Measurements from ENCODE around the gene PID1.
"Not testable (repeated sequence)": the region's sequence is repeated elsewhere in the genome, so short reads cannot be mapped to it uniquely, and the experiment has no call there.

Gene PID1

GRCh38 chr2:229104025-229104424 lies 167.1 kb downstream of the PID1 start:
- no peak for DNase-seq

GRCh38 chr2:229101314-229101713 lies 169.8 kb downstream of the PID1 start:
- no peak for DNase-seq

GRCh38 chr2:229099231-229099630 lies 171.9 kb downstream of the PID1 start:
- DNase-seq, result no peak

- no peak for DNase-seq
Observed at GRCh38 chr2:229098801-229099200, 172.3 kb downstream of the PID1 start.

- no peak for DNase-seq
Observed at GRCh38 chr2:229096409-229097066, 174.5 kb downstream of the PID1 start.

GRCh38 chr2:229095472-229095871 lies 175.6 kb downstream of the PID1 start:
- DNase-seq, result no peak

GRCh38 chr2:229090225-229090624 lies 180.9 kb downstream of the PID1 start:
- DNase-seq, result no peak

- no peak for DNase-seq
Observed at GRCh38 chr2:229089776-229090175, 181.3 kb downstream of the PID1 start.

GRCh38 chr2:229088966-229089700 lies 182.0 kb downstream of the PID1 start:
- DNase-seq, result no peak

- no peak for DNase-seq
Observed at GRCh38 chr2:229088517-229088913, 182.6 kb downstream of the PID1 start.

- DNase-seq, result no peak
Observed at GRCh38 chr2:229087843-229088516, 183.1 kb downstream of the PID1 start.

GRCh38 chr2:229087267-229087666 lies 183.8 kb downstream of the PID1 start:
- DNase-seq, result no peak

GRCh38 chr2:229085439-229085838 lies 185.6 kb downstream of the PID1 start:
- DNase-seq, result no peak

- no peak for DNase-seq
Observed at GRCh38 chr2:229084447-229084846, 186.6 kb downstream of the PID1 start.

- no peak for DNase-seq
Observed at GRCh38 chr2:229083606-229084340, 187.3 kb downstream of the PID1 start.

GRCh38 chr2:229081411-229081810 lies 189.7 kb downstream of the PID1 start:
- no peak for DNase-seq

GRCh38 chr2:229080172-229080571 lies 190.9 kb downstream of the PID1 start:
- DNase-seq, result no peak

- not testable (repeated sequence) for DNase-seq
Observed at GRCh38 chr2:229076886-229077285, 194.2 kb downstream of the PID1 start.

- DNase-seq, result no peak
Observed at GRCh38 chr2:229073935-229074334, 197.2 kb downstream of the PID1 start.

GRCh38 chr2:229071292-229071976 lies 199.7 kb downstream of the PID1 start:
- no peak for DNase-seq

- no peak for DNase-seq
Observed at GRCh38 chr2:229066121-229066715, 204.9 kb downstream of the PID1 start.

GRCh38 chr2:229064749-229065148 lies 206.3 kb downstream of the PID1 start:
- no peak for DNase-seq

Data from CD4-positive, alpha-beta T cell treated with Interleukin-15 for 1 hour (primary cell).